ENCODE results near the gene KYAT1. TPM values are rescaled to one million over a fixed set of nuclear protein-coding genes. Genes with fewer than 3 reads are reported as not detected.

The KYAT1 gene
- polyA plus RNA-seq, 1 donor, result 23.0 TPM

Other genes starting within 250 kb of the KYAT1 start
- gene DYNC2I2, start 225.1 kb downstream of the KYAT1 start, polyA plus RNA-seq (ENCODE audit: insufficient read length), result 55.2 TPM
- 720 TPM for gene SET, start 192.7 kb downstream of the KYAT1 start, polyA plus RNA-seq (ENCODE audit: insufficient read length)
- 13.4 TPM for gene PKN3, start 179.4 kb downstream of the KYAT1 start, polyA plus RNA-seq (ENCODE audit: insufficient read length)
- gene ZDHHC12, start 157.8 kb downstream of the KYAT1 start, polyA plus RNA-seq (ENCODE audit: insufficient read length), result 12.5 TPM
- 31.3 TPM for gene ZER1, start 110.0 kb downstream of the KYAT1 start, polyA plus RNA-seq (ENCODE audit: insufficient read length)
- 39.5 TPM for gene TBC1D13, start 94.7 kb downstream of the KYAT1 start, polyA plus RNA-seq (ENCODE audit: insufficient read length)
- gene ENDOG, start 63.5 kb downstream of the KYAT1 start, polyA plus RNA-seq (ENCODE audit: insufficient read length), result 6.7 TPM
- gene SPOUT1, start 52.2 kb downstream of the KYAT1 start, polyA plus RNA-seq (ENCODE audit: insufficient read length), result 35.3 TPM
- gene LRRC8A, start 183 bp upstream of the KYAT1 start, polyA plus RNA-seq (ENCODE audit: insufficient read length), result 24.2 TPM
- gene PHYHD1, start 39.0 kb upstream of the KYAT1 start, polyA plus RNA-seq (ENCODE audit: insufficient read length), result 63.9 TPM
- gene DOLK, start 65.7 kb upstream of the KYAT1 start, polyA plus RNA-seq (ENCODE audit: insufficient read length), result 14.4 TPM
- 53.9 TPM for gene NUP188, start 65.7 kb upstream of the KYAT1 start, polyA plus RNA-seq (ENCODE audit: insufficient read length)
- gene SH3GLB2, start 146.4 kb upstream of the KYAT1 start, polyA plus RNA-seq (ENCODE audit: insufficient read length), result 111 TPM
- gene MIGA2, start 154.7 kb upstream of the KYAT1 start, polyA plus RNA-seq (ENCODE audit: insufficient read length), result 18.8 TPM
- gene DOLPP1, start 199.2 kb upstream of the KYAT1 start, polyA plus RNA-seq (ENCODE audit: insufficient read length), result 20.2 TPM
- gene CRAT, start 228.8 kb upstream of the KYAT1 start, polyA plus RNA-seq (ENCODE audit: insufficient read length), result 39.2 TPM
- 104 TPM for gene PTPA, start 229.5 kb upstream of the KYAT1 start, polyA plus RNA-seq (ENCODE audit: insufficient read length)